ENCODE data around the gene SSTR3.

Gene SSTR3

DNA sequence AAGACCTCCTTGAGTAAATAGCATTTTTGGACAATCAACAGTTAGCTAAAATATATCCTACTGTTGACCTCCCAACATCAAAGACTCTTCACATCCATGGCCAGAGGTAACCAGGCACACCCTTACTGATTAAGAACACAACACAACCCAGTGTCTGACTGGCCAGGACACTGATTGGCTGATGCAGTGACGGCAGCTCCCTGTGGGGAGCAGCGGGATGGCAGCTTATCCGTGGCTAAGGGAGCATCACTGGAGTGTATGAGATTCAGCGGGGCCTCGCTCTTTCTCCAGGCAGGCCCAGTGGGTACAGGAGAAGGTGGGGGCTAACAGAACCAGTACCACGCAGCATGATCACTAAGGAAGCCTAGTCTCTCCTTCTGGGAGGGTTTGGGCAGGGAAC is 52.2 kb downstream of the SSTR3 start:
- no peak overlapping the region for H3K4me3 ChIP-seq (ENCODE audit: low read depth, low read length)
- DNase-seq (ENCODE audit: low read depth, low spot score): no peak
- TF ChIP-seq, protein P1, sequence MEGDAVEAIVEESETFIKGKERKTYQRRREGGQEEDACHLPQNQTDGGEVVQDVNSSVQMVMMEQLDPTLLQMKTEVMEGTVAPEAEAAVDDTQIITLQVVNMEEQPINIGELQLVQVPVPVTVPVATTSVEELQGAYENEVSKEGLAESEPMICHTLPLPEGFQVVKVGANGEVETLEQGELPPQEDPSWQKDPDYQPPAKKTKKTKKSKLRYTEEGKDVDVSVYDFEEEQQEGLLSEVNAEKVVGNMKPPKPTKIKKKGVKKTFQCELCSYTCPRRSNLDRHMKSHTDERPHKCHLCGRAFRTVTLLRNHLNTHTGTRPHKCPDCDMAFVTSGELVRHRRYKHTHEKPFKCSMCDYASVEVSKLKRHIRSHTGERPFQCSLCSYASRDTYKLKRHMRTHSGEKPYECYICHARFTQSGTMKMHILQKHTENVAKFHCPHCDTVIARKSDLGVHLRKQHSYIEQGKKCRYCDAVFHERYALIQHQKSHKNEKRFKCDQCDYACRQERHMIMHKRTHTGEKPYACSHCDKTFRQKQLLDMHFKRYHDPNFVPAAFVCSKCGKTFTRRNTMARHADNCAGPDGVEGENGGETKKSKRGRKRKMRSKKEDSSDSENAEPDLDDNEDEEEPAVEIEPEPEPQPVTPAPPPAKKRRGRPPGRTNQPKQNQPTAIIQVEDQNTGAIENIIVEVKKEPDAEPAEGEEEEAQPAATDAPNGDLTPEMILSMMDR (IDR thresholded peaks at IDR 0.05; ENCODE audit: low read depth, low read length): no peak
- in situ Hi-C loops (cut with HindIII; ENCODE audit: low sequenced_read_pairs): no loop called here

DNA sequence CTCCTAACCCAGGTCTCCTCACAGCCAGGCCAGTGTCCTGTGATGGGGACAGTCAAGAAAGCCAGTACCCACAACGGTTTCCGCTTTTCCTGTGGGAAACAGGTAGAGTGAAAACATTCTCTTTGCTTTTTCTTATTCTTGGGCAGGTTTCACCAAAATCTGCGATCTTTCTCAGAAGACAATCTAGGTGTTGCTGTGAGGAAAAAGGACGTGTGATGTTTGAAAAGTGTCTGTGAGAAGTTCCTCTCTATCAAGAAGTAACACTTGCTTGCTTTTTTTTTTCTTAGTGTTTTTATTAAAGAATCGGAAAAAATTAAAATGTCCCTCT is 53.4 kb downstream of the SSTR3 start:
- in situ Hi-C loops (cut with HindIII; ENCODE audit: low sequenced_read_pairs): no loop called here
- no peak overlapping the region for H3K4me3 ChIP-seq (ENCODE audit: low read depth, low read length)
- TF ChIP-seq, protein P1 (IDR thresholded peaks at IDR 0.05; ENCODE audit: low read depth, low read length): no peak
- no peak for DNase-seq (ENCODE audit: low read depth, low spot score)

DNA sequence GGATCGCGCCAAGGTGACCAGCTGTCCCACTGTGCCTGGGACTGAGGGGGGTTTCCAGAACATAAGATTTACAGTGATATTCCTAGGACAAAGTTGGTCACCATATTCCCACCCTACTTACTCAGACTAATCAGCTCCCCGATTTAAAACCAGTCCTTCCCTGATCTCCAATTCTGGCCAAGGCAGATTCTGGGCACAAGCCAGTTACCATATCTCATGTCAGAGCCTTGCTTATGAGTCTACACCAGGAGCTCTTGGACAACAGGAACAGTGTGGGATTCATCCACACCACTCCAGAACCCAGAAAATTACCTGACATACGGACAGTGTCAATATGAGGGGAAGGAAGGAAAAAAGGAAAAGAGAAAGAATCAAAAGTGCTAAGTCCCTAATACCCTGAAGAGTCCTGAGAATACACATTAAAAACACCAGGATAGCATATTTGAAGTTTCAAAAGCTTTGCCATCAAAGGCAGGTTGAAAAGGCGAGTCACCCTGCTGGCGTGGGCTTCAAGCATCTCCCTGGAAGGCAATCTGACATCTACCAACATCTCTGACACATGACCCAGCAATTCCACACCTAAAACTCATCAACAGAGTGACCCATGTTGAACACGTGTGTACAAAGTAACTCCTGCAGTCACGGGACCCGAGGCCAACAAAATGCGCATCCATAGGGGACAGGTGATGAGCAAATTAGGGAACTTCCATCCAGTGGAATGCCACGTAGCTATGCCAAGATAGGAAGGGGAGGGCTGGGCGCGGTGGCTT is 54.6 kb downstream of the SSTR3 start:
- TF ChIP-seq, protein P1 (IDR thresholded peaks at IDR 0.05; ENCODE audit: low read depth, low read length): no peak
- in situ Hi-C loops (cut with HindIII; ENCODE audit: low sequenced_read_pairs): no loop called here
- H3K4me3 ChIP-seq (ENCODE audit: low read depth, low read length): no peak overlapping the region
- no peak for DNase-seq (ENCODE audit: low read depth, low spot score)

DNA sequence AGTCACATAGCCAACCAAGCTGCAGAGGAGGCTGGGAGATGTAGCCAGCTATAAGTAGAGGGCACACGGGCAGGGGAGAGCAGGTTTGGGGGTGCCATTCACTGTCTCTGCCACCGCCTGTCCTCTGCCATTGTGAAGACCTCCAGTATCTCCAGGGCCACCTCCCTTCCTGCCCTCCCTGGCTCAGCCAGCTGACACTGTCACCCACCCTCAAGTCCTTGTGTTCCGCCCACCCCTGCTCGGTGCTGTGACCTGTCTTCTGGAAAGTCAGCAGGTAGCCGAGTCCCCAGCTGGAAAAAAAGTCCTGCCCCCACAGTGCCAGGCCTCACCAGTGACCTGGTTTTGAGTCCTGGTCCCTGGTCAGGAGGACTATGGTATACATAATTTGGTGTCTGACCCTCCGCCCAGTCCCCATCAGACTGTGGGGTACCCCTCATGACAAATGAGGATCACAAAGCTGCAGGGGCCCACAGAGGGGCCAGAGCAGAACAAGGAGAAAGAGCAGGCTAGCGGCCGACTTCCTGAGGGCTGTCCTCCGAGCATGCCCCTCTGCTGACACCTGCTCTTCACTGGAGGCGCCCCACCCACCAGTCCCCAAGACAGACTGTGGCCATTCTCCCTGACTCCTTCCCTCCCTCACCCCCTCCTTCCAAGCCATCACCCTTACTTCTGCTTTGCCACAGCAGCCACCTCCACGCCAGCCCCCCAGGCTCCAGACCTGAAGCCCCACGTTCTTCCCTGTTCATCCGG is 55.4 kb downstream of the SSTR3 start:
- no peak overlapping the region for H3K4me3 ChIP-seq (ENCODE audit: low read depth, low read length)
- DNase-seq (ENCODE audit: low read depth, low spot score): no peak
- TF ChIP-seq, protein P1 (IDR thresholded peaks at IDR 0.05; ENCODE audit: low read depth, low read length): no peak
- in situ Hi-C loops (cut with HindIII; ENCODE audit: low sequenced_read_pairs): no loop called here

DNA sequence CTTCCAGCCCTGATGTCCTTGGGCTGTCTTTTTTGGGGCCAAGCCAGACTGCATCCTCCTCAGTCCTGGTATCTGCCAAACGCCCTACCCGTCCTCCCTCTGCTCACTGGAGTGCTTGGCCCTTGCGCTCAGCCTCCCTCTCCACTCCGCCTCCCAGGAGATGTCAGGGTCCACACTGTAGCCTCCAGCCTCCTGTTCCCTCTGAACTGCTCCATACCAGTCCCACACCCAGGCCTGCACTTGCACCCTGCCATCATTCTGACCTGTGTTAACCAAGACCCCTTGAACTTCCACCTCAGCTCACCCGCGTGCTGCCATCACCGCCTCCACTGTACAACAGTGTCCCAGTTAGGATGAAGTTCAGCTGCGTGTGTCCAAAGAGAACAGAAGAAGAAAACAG is 56.3 kb downstream of the SSTR3 start:
- H3K4me3 ChIP-seq (ENCODE audit: low read depth, low read length): no peak overlapping the region
- DNase-seq (ENCODE audit: low read depth, low spot score): no peak
- TF ChIP-seq, protein P1 (IDR thresholded peaks at IDR 0.05; ENCODE audit: low read depth, low read length): no peak
- in situ Hi-C loops (cut with HindIII; ENCODE audit: low sequenced_read_pairs): no loop called here

DNA sequence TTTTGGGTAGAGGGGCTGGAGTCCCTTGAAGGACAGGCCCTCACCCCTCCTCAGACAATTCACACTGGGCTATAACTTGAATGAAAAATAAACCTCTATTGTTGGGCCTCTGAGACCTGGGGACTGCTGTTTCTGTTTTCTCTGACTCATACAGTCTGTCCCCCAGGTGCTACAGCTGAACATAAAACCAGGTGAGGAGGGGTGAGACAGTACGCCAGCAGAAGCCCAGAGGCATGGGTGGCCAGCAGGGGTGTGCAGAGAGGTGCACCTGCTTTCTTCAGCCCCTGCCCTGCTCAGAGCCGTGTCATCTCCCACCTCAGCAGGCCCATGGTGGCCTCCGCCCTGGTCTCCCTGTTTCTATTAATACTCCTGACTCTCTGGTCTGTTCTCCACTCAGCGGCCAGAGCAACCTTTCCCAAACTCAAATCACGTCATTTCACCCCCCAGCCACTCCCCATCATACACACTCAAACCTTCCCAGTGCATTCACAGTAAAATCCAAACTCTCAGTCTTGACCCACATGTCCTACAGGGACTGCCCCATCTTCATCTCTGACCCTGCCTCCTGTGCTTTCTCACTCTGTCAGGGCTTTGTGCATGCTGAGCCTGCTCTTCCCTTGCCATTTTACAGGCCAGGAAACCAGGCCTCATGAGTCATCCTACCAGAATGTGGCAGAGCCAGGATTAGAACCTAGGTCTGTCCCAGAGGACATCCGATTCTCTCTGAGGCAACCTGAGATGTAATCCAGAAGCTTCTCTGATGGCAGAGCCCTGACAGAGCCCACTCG is 57.2 kb downstream of the SSTR3 start:
- DNase-seq (ENCODE audit: low read depth, low spot score): no peak
- in situ Hi-C loops (cut with HindIII; ENCODE audit: low sequenced_read_pairs): no loop called here
- TF ChIP-seq, protein P1 (IDR thresholded peaks at IDR 0.05; ENCODE audit: low read depth, low read length): no peak
- no peak overlapping the region for H3K4me3 ChIP-seq (ENCODE audit: low read depth, low read length)

All from astrocyte of the spinal cord (primary cell).